ENCODE results near the gene COBLL1.

GRCh38 chr2:164662868-164663631, 178.6 kb downstream of the COBLL1 start:
- TF ChIP-seq POLR2AphosphoS5 (IDR thresholded peaks at IDR 0.05) = no peak
- no peak for TF ChIP-seq CTCF (IDR thresholded peaks at IDR 0.05)
- TF ChIP-seq POLR2A (IDR thresholded peaks at IDR 0.05; ENCODE audit: low read depth) = no peak
- TF ChIP-seq EP300 (IDR thresholded peaks at IDR 0.05) = no peak
